ENCODE measurements around the gene MRPL58.
A peak's percentile ranks its signal among the peaks of the same experiment; 100 is the strongest.

MRPL58 gene

DNA sequence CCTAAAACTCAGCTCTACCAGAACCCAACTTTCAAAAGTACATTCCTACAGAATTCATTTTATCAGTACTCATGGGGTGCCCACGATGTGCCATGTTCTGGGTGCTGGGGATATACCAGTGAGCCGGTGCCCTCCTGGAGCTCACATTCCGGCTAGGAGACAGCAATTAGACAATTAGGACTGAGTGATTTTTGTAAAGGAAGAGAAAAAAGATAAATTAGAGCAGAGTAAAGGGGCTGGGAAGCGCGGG is 449 bp upstream of the MRPL58 start:
- peaks cover 16% of the 10 kb centered on the region for H3K4me1 ChIP-seq (ENCODE audit: insufficient read depth, low read length, poor library complexity, severe bottlenecking)
- peaks cover 20% of the 10 kb centered on the region; the same call in 1 of the 2 replicates for H3K79me2 ChIP-seq (ENCODE audit: insufficient read depth, low read length)
- no peaks in the 10 kb centered on the region for H3K9me3 ChIP-seq (ENCODE audit: insufficient read depth, low read depth, low read length)
- peak overlapping the region; percentile 90 for H3K4me2 ChIP-seq (ENCODE audit: low read depth, low read length, poor library complexity, severe bottlenecking)
- H2AFZ ChIP-seq (ENCODE audit: low read length), result peak overlapping the region; percentile 97
- H3K9me2 ChIP-seq (replicated peaks; ENCODE audit: low read depth, low read length), result no peaks in the 10 kb centered on the region
- peak overlapping the region; percentile 86 for H3K9ac ChIP-seq (ENCODE audit: low read depth, low read length, poor library complexity, severe bottlenecking)
- H3F3A ChIP-seq (ENCODE audit: low read depth), result peaks cover 9% of the 10 kb centered on the region; the same call in 1 of the 2 replicates
- peak overlapping the region; percentile 90 for H3K4me3 ChIP-seq (ENCODE audit: low read length, poor library complexity, severe bottlenecking)
- no peaks in the 10 kb centered on the region for H4K20me1 ChIP-seq (ENCODE audit: insufficient read depth, low read length, poor library complexity, severe bottlenecking)
- TF ChIP-seq EZH2phosphoT487 (IDR thresholded peaks at IDR 0.05; ENCODE audit: borderline replicate concordance), result no peak
- TF ChIP-seq, protein P1, sequence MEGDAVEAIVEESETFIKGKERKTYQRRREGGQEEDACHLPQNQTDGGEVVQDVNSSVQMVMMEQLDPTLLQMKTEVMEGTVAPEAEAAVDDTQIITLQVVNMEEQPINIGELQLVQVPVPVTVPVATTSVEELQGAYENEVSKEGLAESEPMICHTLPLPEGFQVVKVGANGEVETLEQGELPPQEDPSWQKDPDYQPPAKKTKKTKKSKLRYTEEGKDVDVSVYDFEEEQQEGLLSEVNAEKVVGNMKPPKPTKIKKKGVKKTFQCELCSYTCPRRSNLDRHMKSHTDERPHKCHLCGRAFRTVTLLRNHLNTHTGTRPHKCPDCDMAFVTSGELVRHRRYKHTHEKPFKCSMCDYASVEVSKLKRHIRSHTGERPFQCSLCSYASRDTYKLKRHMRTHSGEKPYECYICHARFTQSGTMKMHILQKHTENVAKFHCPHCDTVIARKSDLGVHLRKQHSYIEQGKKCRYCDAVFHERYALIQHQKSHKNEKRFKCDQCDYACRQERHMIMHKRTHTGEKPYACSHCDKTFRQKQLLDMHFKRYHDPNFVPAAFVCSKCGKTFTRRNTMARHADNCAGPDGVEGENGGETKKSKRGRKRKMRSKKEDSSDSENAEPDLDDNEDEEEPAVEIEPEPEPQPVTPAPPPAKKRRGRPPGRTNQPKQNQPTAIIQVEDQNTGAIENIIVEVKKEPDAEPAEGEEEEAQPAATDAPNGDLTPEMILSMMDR (conservative IDR thresholded peaks at IDR 0.05; ENCODE audit: low read length), result no peak
- H3K36me3 ChIP-seq (ENCODE audit: insufficient read depth, low read length), result no peaks in the 10 kb centered on the region
- H3K27me3 ChIP-seq (ENCODE audit: insufficient read depth, low read length, poor library complexity, severe bottlenecking), result no peaks in the 10 kb centered on the region

DNA sequence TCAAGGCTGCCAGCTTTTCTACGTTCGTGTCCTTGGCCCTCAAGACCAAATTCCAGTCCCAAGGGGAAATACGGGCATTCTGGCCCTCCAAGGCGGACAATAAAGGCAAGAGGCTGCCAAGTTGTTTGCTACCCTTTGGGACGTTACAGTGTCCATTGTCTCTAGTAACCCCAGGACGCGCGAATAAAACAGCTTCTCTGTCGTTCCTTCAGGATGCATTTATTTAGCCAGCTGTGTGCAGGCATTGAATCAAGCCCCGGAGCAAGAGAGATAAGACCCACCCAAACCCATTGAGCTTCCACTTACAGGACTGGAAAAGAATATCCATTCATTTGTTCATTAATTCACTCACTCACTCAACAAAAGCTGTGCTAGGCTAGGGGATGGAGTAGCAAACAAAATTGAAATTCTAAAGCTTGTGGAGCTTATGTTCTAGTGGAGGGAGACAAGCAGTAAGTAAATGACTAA is 656 bp downstream of the MRPL58 start:
- no peaks in the 10 kb centered on the region for H3K9me2 ChIP-seq (replicated peaks; ENCODE audit: low read depth, low read length)
- H3K9ac ChIP-seq (ENCODE audit: low read depth, low read length, poor library complexity, severe bottlenecking), result peak overlapping the region; percentile 86
- H3K79me2 ChIP-seq (ENCODE audit: insufficient read depth, low read length), result peaks cover 20% of the 10 kb centered on the region; the same call in 1 of the 2 replicates
- peaks cover 16% of the 10 kb centered on the region for H3K4me1 ChIP-seq (ENCODE audit: insufficient read depth, low read length, poor library complexity, severe bottlenecking)
- peak overlapping the region; percentile 82 for H3K4me2 ChIP-seq (ENCODE audit: low read depth, low read length, poor library complexity, severe bottlenecking)
- H4K20me1 ChIP-seq (ENCODE audit: insufficient read depth, low read length, poor library complexity, severe bottlenecking), result no peaks in the 10 kb centered on the region
- no peaks in the 10 kb centered on the region for H3K9me3 ChIP-seq (ENCODE audit: insufficient read depth, low read depth, low read length)
- peak overlapping the region; percentile 90 for H3K4me3 ChIP-seq (ENCODE audit: low read length, poor library complexity, severe bottlenecking)
- no peaks in the 10 kb centered on the region for H3K36me3 ChIP-seq (ENCODE audit: insufficient read depth, low read length)
- TF ChIP-seq, protein P1 (conservative IDR thresholded peaks at IDR 0.05; ENCODE audit: low read length), result no peak
- no peak for TF ChIP-seq EZH2phosphoT487 (IDR thresholded peaks at IDR 0.05; ENCODE audit: borderline replicate concordance)
- peaks cover 9% of the 10 kb centered on the region; the same call in 1 of the 2 replicates for H3F3A ChIP-seq (ENCODE audit: low read depth)
- no peaks in the 10 kb centered on the region for H3K27me3 ChIP-seq (ENCODE audit: insufficient read depth, low read length, poor library complexity, severe bottlenecking)
- H2AFZ ChIP-seq (ENCODE audit: low read length), result peak overlapping the region; percentile 97

DNA sequence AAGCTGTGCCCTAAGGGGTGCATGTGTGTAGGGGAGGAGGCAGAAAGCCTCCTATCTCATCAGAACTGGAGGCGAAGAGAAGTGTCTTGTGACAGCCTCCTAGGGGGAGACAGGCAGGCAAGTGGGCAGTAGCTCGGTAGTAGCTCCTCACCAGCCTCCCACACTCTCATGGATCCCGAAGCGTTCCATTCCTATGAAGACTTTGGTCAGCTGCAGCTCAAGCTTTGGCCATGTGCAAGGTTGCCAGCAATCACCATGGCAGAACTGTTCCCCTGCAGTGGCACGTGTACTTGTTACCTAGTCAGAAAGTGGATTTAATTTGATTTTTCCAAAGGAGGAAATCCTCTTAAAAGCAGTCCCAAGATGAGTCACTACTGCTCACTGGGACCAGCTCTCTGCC is 6.7 kb downstream of the MRPL58 start:
- H3K9me3 ChIP-seq (ENCODE audit: insufficient read depth, low read depth, low read length), result no peaks in the 10 kb centered on the region
- H2AFZ ChIP-seq (ENCODE audit: low read length), result no peak overlapping the region
- no peak overlapping the region for H3K9ac ChIP-seq (ENCODE audit: low read depth, low read length, poor library complexity, severe bottlenecking)
- no peaks in the 10 kb centered on the region for H4K20me1 ChIP-seq (ENCODE audit: insufficient read depth, low read length, poor library complexity, severe bottlenecking)
- no peak overlapping the region for H3K4me2 ChIP-seq (ENCODE audit: low read depth, low read length, poor library complexity, severe bottlenecking)
- H3K27me3 ChIP-seq (ENCODE audit: insufficient read depth, low read length, poor library complexity, severe bottlenecking), result no peaks in the 10 kb centered on the region
- TF ChIP-seq, protein P1 (conservative IDR thresholded peaks at IDR 0.05; ENCODE audit: low read length), result no peak
- no peak for TF ChIP-seq EZH2phosphoT487 (IDR thresholded peaks at IDR 0.05; ENCODE audit: borderline replicate concordance)
- no peaks in the 10 kb centered on the region for H3K9me2 ChIP-seq (replicated peaks; ENCODE audit: low read depth, low read length)
- peaks cover 4% of the 10 kb centered on the region for H3K4me1 ChIP-seq (ENCODE audit: insufficient read depth, low read length, poor library complexity, severe bottlenecking)
- no peak overlapping the region for H3K4me3 ChIP-seq (ENCODE audit: low read length, poor library complexity, severe bottlenecking)
- H3F3A ChIP-seq (ENCODE audit: low read depth), result no peaks in the 10 kb centered on the region
- H3K36me3 ChIP-seq (ENCODE audit: insufficient read depth, low read length), result peaks cover 13% of the 10 kb centered on the region; the same call in 1 of the 2 replicates
- peaks cover 8% of the 10 kb centered on the region; the same call in 1 of the 2 replicates for H3K79me2 ChIP-seq (ENCODE audit: insufficient read depth, low read length)
